H1 (cell line): ENCODE measurements around the gene CDC40. TPM values are rescaled to one million over a fixed set of nuclear protein-coding genes. Genes with fewer than 3 reads are reported as not detected.

Experiments
- CTCF ChIA-PET: fragments of 300-600 bp; sonication (Branson Sonifier 250); formaldehyde crosslinking; loops from one replicate; lab custom pipeline; 2021; ENCODE audit not compliant: partially characterized antibody; lab: Charles Lee
- POLR2A ChIA-PET: fragments of 300-600 bp; sonication (Branson Sonifier 250); formaldehyde crosslinking; loops from one replicate; lab custom pipeline; 2021; ENCODE audit warnings: inconsistent platforms; ENCODE audit not compliant: partially characterized antibody; lab: Charles Lee
- DNase-seq, 2 experiments: peaks; one replicate each; pipeline versions ENCODE4 v3.0.0 to v3.0.0-alpha.2; 2010 to 2022; ENCODE audit warnings: low spot score in 2 of 2, low read depth in 1 of 2, mixed read lengths in 1 of 2
- FAIRE-seq: peaks from 2 replicates; lab custom pipeline; 2011; peaks lifted over from hg19 to GRCh38; lab: Jason Lieb, UNC
- H2AFZ ChIP-seq: 2 replicates; pipeline ENCODE4 v1.8.1; 2012; ENCODE audit warnings: low read length, inconsistent platforms
- H2AK5ac ChIP-seq: 2 replicates; pipeline ENCODE4 v1.6.1; 2013; ENCODE audit warnings: low read depth, low read length
- H2BK120ac ChIP-seq: replicated peaks from 2 replicates; pipeline ENCODE3; 2013; ENCODE audit warnings: low read depth, low read length, inconsistent platforms
- H2BK12ac ChIP-seq: 2 replicates; pipeline ENCODE4 v1.6.1; 2013; ENCODE audit warnings: low read depth, low read length
- H2BK15ac ChIP-seq: 2 replicates; pipeline ENCODE4 v1.6.1; 2013; ENCODE audit warnings: low read length
- H2BK20ac ChIP-seq: 2 replicates; pipeline ENCODE4 v1.6.1; 2013; ENCODE audit warnings: low read length
- H2BK5ac ChIP-seq: 2 replicates; pipeline ENCODE4 v1.6.1; 2013; ENCODE audit warnings: low read depth, low read length
- H3K14ac ChIP-seq: 2 replicates; pipeline ENCODE4 v1.6.1; 2013; ENCODE audit warnings: inconsistent platforms; ENCODE audit not compliant: insufficient read length
- H3K18ac ChIP-seq: 2 replicates; pipeline ENCODE4 v1.6.1; 2013; ENCODE audit warnings: low read length; ENCODE audit errors: extremely low read depth
- H3K23ac ChIP-seq: 2 replicates; pipeline ENCODE4 v1.6.1; 2013; ENCODE audit warnings: inconsistent platforms; ENCODE audit not compliant: insufficient read length
- H3K23me2 ChIP-seq: 2 replicates; pipeline ENCODE4 v1.6.1; 2013; ENCODE audit warnings: low read depth, low read length
- H3K27ac ChIP-seq: 2 replicates; pipeline ENCODE4 v1.6.1; 2011; ENCODE audit warnings: low read depth, low read length, inconsistent platforms
- H3K27me3 ChIP-seq, 4 experiments: replicated peaks in 1 of 4; 1 replicate in 1 of 4; 2 replicates in 3 of 4; pipeline versions ENCODE4 v1.6.1 to v1.8.1; 2011 to 2013; ENCODE audit warnings: low read length in 3 of 4, mild to moderate bottlenecking in 3 of 4, inconsistent platforms in 2 of 4, mixed read lengths in 2 of 4, moderate library complexity in 1 of 4; ENCODE audit not compliant: control insufficient read depth in 3 of 4, insufficient read depth in 3 of 4; ENCODE audit errors: extremely low read depth in 1 of 4
- H3K36me3 ChIP-seq, 4 experiments: 2 replicates each; pipeline versions ENCODE4 v1.6.1 to v1.8.1; 2011 to 2013; ENCODE audit warnings: mild to moderate bottlenecking in 4 of 4, low read length in 3 of 4, moderate library complexity in 2 of 4, control low read depth in 1 of 4, inconsistent platforms in 1 of 4; ENCODE audit not compliant: insufficient read depth in 4 of 4, control insufficient read depth in 2 of 4
- H3K4ac ChIP-seq: replicated peaks from 2 replicates; pipeline ENCODE3; 2013; ENCODE audit warnings: low read length, low read depth, mixed read lengths, inconsistent platforms; ENCODE audit not compliant: insufficient read length
- H3K4me1 ChIP-seq, 4 experiments: replicated peaks in 1 of 4; 1 replicate in 1 of 4; 2 replicates in 3 of 4; pipeline versions ENCODE4 v1.6.1 to v1.8.1; 2011 to 2013; ENCODE audit warnings: low read length in 3 of 4, inconsistent platforms in 2 of 4, mixed read lengths in 1 of 4; ENCODE audit not compliant: insufficient read depth in 4 of 4, control insufficient read depth in 3 of 4
- H3K4me2 ChIP-seq, 2 experiments: 2 replicates each; pipeline versions ENCODE4 v1.6.1 to v1.8.1; 2011 to 2013; ENCODE audit warnings: low read depth in 2 of 2, low read length in 2 of 2, control low read depth in 1 of 2, inconsistent platforms in 1 of 2, mild to moderate bottlenecking in 1 of 2; ENCODE audit not compliant: insufficient read depth in 1 of 2
- H3K4me3 ChIP-seq, 4 experiments: fragments of 200-600, 300-600 bp in 1 of 4; sonication (generic), shearing (Covaris generic), sonication (Bioruptor Twin) in 1 of 4; 2 replicates each; pipeline versions ENCODE4 v1.5.1 to v1.8.1; 2011 to 2016; ENCODE audit warnings: low read length in 4 of 4, low read depth in 3 of 4, control low read depth in 2 of 4, inconsistent platforms in 2 of 4, mild to moderate bottlenecking in 2 of 4, mixed read lengths in 1 of 4, moderate library complexity in 1 of 4; ENCODE audit not compliant: insufficient read depth in 2 of 4; ENCODE audit errors: extremely low read depth in 1 of 4
- H3K56ac ChIP-seq: replicated peaks from 2 replicates; pipeline ENCODE3; 2013; ENCODE audit warnings: low read depth, mild to moderate bottlenecking, mixed read lengths, low read length, inconsistent platforms; ENCODE audit not compliant: insufficient read length
- H3K79me1 ChIP-seq: 2 replicates; pipeline ENCODE4 v1.6.1; 2013; ENCODE audit warnings: low read depth, low read length, control low read depth
- H3K79me2 ChIP-seq, 2 experiments: 2 replicates each; pipeline versions ENCODE4 v1.6.1 to v1.8.1; 2012 to 2013; ENCODE audit warnings: low read length in 2 of 2, mild to moderate bottlenecking in 2 of 2, inconsistent platforms in 1 of 2; ENCODE audit not compliant: insufficient read depth in 2 of 2, control insufficient read depth in 1 of 2
- H3K9ac ChIP-seq, 4 experiments: replicated peaks in 1 of 4; 1 replicate in 1 of 4; 2 replicates in 3 of 4; pipeline versions ENCODE4 v1.6.1 to v1.8.1; 2011 to 2013; ENCODE audit warnings: low read depth in 3 of 4, low read length in 3 of 4, control low read depth in 2 of 4, mild to moderate bottlenecking in 2 of 4, moderate library complexity in 2 of 4, inconsistent platforms in 1 of 4; ENCODE audit errors: extremely low read depth in 1 of 4
- H3K9me3 ChIP-seq, 2 experiments: 2 replicates each; pipeline versions ENCODE4 v1.6.1 to v1.8.1; 2012 to 2013; ENCODE audit warnings: mild to moderate bottlenecking in 2 of 2, moderate library complexity in 2 of 2, control low read depth in 1 of 2, inconsistent platforms in 1 of 2, low read depth in 1 of 2, low read length in 1 of 2, mixed read lengths in 1 of 2; ENCODE audit not compliant: insufficient read depth in 2 of 2
- H4K20me1 ChIP-seq, 2 experiments: replicated peaks in 1 of 2; 2 replicates each; pipeline versions ENCODE3 to v1.8.1; 2011 to 2013; ENCODE audit warnings: inconsistent platforms in 2 of 2, low read length in 2 of 2, mild to moderate bottlenecking in 1 of 2; ENCODE audit not compliant: insufficient read depth in 2 of 2, control insufficient read depth in 1 of 2
- H4K5ac ChIP-seq: 2 replicates; pipeline ENCODE4 v1.6.1; 2013; ENCODE audit warnings: low read length, low read depth, mixed read lengths, inconsistent platforms; ENCODE audit not compliant: insufficient read length
- H4K8ac ChIP-seq: 2 replicates; pipeline ENCODE4 v1.8.0; 2013; ENCODE audit warnings: mild to moderate bottlenecking, moderate library complexity, low read length, inconsistent platforms; ENCODE audit not compliant: insufficient read depth; ENCODE audit errors: extremely low read depth
- H4K91ac ChIP-seq: replicated peaks from 2 replicates; pipeline ENCODE3; 2013; ENCODE audit warnings: low read length, mixed read lengths, inconsistent platforms; ENCODE audit not compliant: insufficient read length
- CEBPB ChIP-seq: IDR thresholded peaks from 2 replicates; pipeline ENCODE4 v1.6.1; 2012; ENCODE audit warnings: low read depth, low read length
- CHD2 ChIP-seq: IDR thresholded peaks from 2 replicates; pipeline ENCODE4 v1.6.1; 2012; ENCODE audit warnings: low read length, improper control_type of control experiment
- CTCF ChIP-seq, 3 experiments: IDR thresholded peaks; 1 replicate in 2 of 3; 2 replicates in 1 of 3; pipeline versions ENCODE4 v1.5.1 to v1.6.1; 2011; ENCODE audit warnings: low read length in 3 of 3, mild to moderate bottlenecking in 3 of 3, inconsistent platforms in 2 of 3, low read depth in 1 of 3, moderate library complexity in 1 of 3; ENCODE audit not compliant: insufficient read depth in 1 of 3; ENCODE audit errors: control extremely low read depth in 1 of 3
- E2F6 ChIP-seq: IDR thresholded peaks from 2 replicates; pipeline ENCODE4 v1.6.1; 2012; ENCODE audit warnings: inconsistent platforms
- RBBP5 ChIP-seq: IDR thresholded peaks from 2 replicates; pipeline ENCODE4 v1.7.1; 2012; ENCODE audit warnings: low read depth, mild to moderate bottlenecking, inconsistent platforms, low read length, moderate library complexity, borderline replicate concordance
- ZNF274 ChIP-seq: IDR thresholded peaks from 2 replicates; pipeline ENCODE4 v1.7.0; 2012; ENCODE audit warnings: low read length, borderline replicate concordance; ENCODE audit errors: extremely low read depth
- polyA plus RNA-seq, 7 experiments: library from polyadenylated mRNA; depleted of rRNA in 3 of 7; stranded (reverse) in 5 of 7; unstranded in 2 of 7; fragments of >200 nt in 5 of 7; fragments of 200-250 nt in 2 of 7; gene quantifications; 1 replicate in 5 of 7; 2 replicates in 1 of 7; 4 replicates in 1 of 7; pipeline versions ENCODE4 v1.2.1 to v1.2.3, GENCODE V29; 2011 to 2013; ENCODE audit warnings: missing spikeins in 2 of 7, mixed read lengths in 2 of 7
- total RNA-seq: library from RNA; stranded (reverse); fragmentation: NEBNext Ultra II Directional; extraction: Animal tissue kit (Norgen Biotek cat#: 25700); gene quantifications from 2 replicates; pipeline ENCODE4 v1.2.1, GENCODE V29; 2021

CDC40 gene
- total and polyA plus RNA-seq, 2 of the 8 experiments (the other 6 are each of a cell fraction or from before 2014, with no cell fraction given): 7.3 to 27.2 TPM

DNA sequence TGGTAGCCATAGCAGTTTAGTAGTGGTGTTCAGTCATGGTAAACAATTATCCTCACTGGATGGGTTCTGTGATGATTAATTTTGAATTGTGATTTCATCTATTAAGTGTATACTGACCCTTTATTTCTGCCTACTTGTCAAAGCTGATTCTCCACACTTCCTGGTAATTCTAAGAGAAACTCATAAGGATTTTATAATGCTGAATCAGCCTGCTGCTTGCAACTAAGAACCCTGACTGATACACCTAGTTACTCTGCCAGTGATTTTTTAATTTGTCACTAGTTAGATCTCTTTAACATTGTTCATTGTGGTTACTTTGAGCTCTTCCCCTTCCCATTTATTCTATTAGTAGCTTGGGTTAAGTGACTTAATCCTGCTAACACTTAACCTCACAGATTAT lies 8.6 kb downstream of the CDC40 start:
- peaks cover 4 to 83% of the 10 kb centered on the region in 2 experiments; a peak in 2 of 4 replicates for H3K79me2 ChIP-seq
- H3K9me3 ChIP-seq: no peaks in the 10 kb centered on the region
- no peak overlapping the region for H2BK20ac ChIP-seq
- DNase-seq: no peak
- H3K27ac ChIP-seq: no peak overlapping the region
- no peaks in the 10 kb centered on the region for H3K27me3 ChIP-seq
- no peak for FAIRE-seq
- H3K23me2 ChIP-seq: no peaks in the 10 kb centered on the region
- no peaks in the 10 kb centered on the region; the same call in 1 of the 2 replicates for H3K79me1 ChIP-seq
- no peak overlapping the region for H4K5ac ChIP-seq
- no peak overlapping the region for H2BK12ac ChIP-seq
- no peak overlapping the region for H2BK15ac ChIP-seq
- H4K91ac ChIP-seq: no peak overlapping the region
- H2BK5ac ChIP-seq: no peak overlapping the region
- H2AK5ac ChIP-seq: no peak overlapping the region
- no peak overlapping the region for H3K56ac ChIP-seq
- no peak overlapping the region for H3K9ac ChIP-seq
- no peak overlapping the region for H2BK120ac ChIP-seq
- H4K20me1 ChIP-seq: no peaks in the 10 kb centered on the region
- H3K4ac ChIP-seq: no peak overlapping the region
- no peak overlapping the region for H3K23ac ChIP-seq
- no peak overlapping the region for H3K14ac ChIP-seq
- ChIA-PET CTCF (interaction anchor here (0.6 to 1.5 kb wide), 2 partner anchors 9 to 252 kb away, joined by 3 to 4 read pairs; partner anchors contain the start of gene CDC40), POLR2A (interaction anchor here (0.8 kb wide), 1 partner anchor 8 kb away, joined by 3 read pairs; no protein-coding TSS in a partner anchor)
- no peak overlapping the region for H3K18ac ChIP-seq
- H4K8ac ChIP-seq: no peak overlapping the region
- no peak for TF ChIP-seq RBBP5
- TF ChIP-seq CEBPB: no peak
- no peak for TF ChIP-seq ZNF274
- no peak for TF ChIP-seq CHD2
- no peak for TF ChIP-seq E2F6
- TF ChIP-seq CTCF (IDR thresholded peaks at IDR 0.05; ENCODE audit: control extremely low read depth in 1 of 3, insufficient read depth in 1 of 3, low read depth in 1 of 3, low read length in 3 of 3): no peak
- no peaks in the 10 kb centered on the region for H3K4me1 ChIP-seq
- H3K36me3 ChIP-seq: peaks cover 0 to 8% (median 0%) of the 10 kb centered on the region in 4 experiments; a peak in 3 of 8 replicates
- H3K4me3 ChIP-seq: no peak overlapping the region
- no peak overlapping the region for H2AFZ ChIP-seq
- H3K4me2 ChIP-seq: no peak overlapping the region
